HG03097 (cell line): Measurements from ENCODE around the gene KCNJ6.

Source experiments
- ATAC-seq: cut with Tn5 transposase; IDR thresholded peaks from one replicate; pipeline ENCODE4 v1.9.1; 2021; ENCODE audit not compliant: unreplicated experiment, low FRiP score

The KCNJ6 gene

DNA sequence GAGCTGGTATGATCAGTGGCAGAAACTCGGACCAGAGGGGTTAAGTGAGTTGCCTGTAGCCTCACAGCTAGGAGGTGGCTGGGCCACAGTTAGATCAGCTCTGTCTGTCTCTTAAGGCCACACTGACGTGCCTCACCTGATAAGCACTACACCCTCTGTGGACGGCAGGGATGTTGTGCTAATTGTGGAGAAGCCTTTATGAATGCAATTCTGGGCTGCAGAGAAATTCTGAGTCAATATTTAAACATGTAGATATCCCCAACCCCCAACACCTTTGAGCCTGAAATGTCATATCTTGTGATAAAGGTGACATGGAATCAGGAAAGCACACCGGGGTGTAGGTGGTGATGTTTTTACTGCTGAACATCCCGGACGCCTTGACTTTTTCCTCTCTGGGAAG lies 88.3 kb downstream of the KCNJ6 start:
- no peak for ATAC-seq

DNA sequence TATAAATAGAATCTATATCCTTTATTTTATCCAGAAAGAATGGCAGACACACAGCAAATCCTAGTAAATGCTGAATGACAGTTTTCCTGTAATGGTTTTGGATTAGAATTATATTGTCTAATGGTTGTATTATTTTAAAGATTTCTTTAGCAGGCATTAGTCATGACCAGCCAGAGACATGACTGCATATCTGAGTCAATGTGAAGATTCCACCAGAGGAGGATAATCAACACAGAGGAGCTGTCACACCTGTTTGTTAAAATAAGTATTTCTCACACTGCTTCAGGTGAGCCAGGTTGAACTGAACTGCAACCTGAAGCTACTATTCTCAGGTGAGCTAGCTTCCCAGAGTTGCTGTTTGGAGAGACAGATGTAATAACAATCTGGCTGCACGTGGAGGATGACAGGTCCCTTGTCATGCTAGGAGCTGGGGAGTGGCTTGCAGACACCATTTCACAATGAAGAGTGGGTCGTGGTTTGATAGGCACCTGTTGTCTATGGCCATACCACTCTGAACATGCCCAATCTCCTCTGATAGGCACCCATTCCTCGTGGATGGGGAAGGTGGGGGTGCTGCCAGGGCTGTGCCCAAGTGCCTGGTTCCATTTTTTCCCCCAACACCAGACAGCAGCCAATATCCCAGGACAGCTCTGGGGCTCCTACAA lies 94.3 kb downstream of the KCNJ6 start:
- no peak for ATAC-seq

GRCh38 chr21:37821092-37821491 lies 95.2 kb downstream of the KCNJ6 start:
- ATAC-seq, result no peak

DNA sequence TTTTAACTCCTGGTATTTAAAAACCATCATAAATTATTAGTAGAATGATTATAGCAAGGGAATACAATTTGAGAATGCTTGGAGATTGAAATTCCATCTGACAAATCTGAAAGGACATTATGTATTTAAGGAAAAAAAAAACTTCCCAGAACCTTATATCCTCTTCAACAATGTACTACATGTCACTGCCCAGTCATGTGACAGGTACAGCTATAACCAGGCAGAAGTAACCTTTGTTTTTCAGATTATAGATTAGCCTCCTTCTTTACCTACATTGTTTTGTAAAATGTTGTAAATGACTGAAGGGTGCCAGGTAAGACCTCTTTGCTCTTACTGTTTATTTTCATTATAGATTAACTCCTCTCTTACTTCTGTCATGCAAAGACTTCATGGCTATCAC lies 96.9 kb downstream of the KCNJ6 start:
- no peak for ATAC-seq

GRCh38 chr21:37817242-37817641 lies 99.0 kb downstream of the KCNJ6 start:
- ATAC-seq, result no peak

DNA sequence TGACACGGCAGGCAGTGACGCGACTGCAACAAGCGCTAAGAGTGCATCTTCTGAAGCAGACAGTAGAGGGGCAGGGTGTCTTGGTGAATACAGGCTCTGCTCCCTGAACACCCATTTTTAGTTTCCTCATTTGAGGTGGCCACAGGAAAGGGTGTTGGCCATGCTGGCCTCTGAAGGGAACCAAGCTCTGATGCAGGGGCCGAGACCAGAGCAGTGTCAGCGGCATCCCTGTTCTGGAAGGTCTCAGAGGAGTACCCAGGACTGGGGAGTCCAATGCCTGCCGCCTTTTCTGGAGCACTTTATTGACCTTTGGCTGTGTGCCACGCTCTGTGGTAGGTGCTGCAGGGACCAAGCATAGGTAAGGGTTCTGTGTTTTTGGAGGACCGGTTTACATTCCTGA lies 100.4 kb downstream of the KCNJ6 start:
- no peak for ATAC-seq

GRCh38 chr21:37811711-37812110 lies 104.5 kb downstream of the KCNJ6 start:
- no peak for ATAC-seq

- ATAC-seq, result no peak
Observed at GRCh38 chr21:37808261-37808660, 108.0 kb downstream of the KCNJ6 start.

DNA sequence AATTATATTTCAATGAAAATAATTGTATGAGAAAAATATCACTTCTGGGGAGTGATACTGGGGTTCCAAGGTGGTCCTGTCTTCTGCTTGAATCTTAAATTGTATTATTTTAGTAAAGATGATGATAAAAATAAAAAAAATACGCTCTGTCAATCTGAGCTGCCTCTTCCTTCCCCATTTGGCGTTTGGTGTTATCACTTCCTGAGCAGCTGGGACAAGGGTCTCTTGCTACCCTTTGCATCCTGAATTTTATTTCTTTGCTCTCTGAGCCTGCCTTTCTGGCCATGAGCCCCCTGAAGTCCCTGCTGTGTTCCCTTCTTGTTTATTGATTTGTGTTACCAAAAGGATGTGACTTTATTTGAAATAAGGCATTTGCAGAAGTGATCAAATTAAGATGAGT lies 111.0 kb downstream of the KCNJ6 start:
- no peak for ATAC-seq

DNA sequence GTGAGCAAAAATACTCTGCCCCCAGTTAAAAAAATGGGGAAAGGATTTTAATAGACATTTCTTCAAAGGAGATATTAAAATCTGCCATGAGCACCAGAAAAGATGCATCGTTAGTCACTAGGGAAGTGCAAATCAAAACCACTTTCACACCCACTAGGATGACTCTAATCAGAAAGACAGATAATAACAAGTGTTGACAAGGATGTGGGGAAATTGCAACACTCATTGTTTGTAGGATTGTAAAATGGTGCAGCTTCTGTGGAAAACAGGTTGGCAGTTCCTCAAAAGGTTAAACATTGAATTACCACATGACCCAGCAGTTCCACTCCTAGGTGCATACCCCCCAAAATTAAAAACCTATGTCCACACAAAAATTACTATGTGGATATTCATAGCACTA lies 112.3 kb downstream of the KCNJ6 start:
- no peak for ATAC-seq

DNA sequence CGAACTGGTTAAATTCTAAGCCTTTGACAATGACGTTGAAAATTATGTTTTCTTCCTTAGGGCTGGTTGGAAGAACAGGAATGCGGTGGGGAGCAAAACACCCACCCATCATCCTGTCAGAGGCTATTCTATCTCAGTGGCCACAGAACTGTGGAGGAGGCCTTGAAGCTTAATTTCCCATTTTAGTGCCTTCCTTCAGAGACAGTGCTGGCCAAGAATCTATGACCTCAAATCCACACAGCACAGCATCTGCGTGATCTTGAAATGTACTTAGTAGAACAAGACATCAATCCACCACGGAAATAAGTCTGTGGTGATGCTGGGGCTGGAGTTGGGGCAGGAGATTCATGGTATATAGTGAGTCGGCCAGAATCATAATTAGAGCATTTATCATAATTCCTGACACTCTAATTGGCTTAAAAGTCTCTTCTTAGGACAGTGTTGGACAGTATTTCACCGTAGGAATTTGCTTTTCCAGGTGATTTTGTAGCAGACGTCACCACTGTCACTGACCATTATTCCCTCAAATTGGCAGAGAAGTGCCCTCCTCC lies 113.1 kb downstream of the KCNJ6 start:
- no peak for ATAC-seq

DNA sequence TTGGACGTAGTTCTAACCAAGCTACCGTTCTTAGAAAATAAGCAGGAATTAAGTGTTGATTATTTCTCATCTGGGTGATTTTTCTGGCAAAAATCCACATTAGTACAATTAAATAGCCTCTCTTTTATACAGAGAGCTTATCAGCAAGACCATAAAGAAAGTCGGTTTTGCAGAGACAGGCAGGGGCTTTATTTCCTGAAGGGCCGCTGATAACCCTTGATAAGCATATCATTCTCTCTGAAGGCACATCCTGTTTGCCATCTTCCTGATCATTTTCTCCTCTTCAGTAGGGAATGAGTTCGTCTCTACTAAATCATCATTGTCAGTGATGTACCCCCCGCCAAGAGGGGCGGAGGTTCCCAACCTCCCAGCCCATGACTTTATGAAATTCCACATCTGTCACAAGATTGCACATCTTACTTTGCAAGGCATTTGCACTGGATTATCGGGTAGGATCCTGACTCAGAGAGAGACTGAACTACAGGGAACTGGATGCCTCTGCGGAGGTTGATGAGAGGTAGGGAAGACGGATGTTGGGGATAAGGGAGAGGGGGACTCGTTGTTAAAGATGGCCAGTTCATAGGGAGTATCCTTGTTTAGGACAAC lies 115.7 kb downstream of the KCNJ6 start:
- ATAC-seq, result no peak

GRCh38 chr21:37800057-37800455 lies 116.2 kb downstream of the KCNJ6 start:
- ATAC-seq, result no peak

- no peak for ATAC-seq
Observed at GRCh38 chr21:37799211-37800056, 116.8 kb downstream of the KCNJ6 start.

DNA sequence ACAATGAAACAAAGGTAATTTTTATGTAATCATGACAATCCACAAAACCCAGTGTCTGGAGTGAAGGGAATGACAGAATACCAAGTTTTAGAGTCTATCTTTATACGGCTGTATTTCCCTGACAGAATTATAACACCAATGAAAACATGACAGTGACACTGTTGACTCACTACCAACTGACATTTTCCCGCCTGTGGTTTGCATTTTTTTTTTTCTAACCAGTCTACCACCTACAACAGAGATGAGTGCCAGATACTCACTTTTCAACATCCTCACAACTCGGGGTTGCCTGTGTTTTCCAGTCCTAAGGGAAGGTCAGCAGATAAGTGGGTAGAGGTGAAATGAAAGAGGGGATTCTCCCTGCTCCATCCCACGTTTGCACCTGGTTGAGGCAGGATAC lies 118.9 kb downstream of the KCNJ6 start:
- ATAC-seq, result no peak

- no peak for ATAC-seq
Observed at GRCh38 chr21:37796011-37796410, 120.2 kb downstream of the KCNJ6 start.

DNA sequence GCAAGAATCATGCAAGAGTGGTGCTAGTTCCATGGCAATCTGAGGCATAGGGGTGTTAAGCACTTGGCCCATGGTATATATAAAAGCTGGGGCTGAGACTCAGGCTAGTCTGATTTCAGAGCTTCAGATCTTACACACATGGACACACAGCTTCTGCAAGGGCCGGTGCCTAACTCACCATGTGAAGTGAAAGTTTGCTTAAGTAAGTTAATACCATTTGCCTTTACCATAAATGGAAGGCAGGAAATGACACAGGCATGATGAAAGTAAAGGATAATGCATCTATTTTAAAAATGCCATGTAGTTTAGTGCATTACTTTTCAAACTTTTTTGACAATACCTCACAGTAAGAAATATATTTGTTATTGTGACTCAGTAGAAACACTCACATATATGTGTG lies 122.6 kb downstream of the KCNJ6 start:
- ATAC-seq, result no peak

DNA sequence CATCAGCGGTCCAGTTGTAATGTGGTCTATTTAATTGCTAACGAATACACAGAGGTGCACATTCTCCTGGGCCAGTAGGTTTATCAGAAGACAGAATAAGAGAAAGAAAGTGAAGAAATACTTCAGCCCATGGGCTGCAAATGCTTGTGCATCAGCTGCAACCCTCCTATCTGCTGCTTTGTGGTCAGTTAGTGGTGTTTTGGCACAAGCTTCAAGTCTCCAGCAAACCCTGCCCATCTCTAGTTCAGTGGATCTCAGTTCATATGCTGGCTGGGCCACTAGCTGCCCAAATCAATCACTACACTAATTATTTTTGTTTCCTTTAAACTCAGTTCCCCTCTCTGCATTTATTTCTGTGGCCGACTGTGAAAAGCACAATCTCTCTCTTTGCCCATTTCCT lies 124.2 kb downstream of the KCNJ6 start:
- no peak for ATAC-seq

- ATAC-seq, result no peak
Observed at GRCh38 chr21:37790905-37791304, 125.4 kb downstream of the KCNJ6 start.

GRCh38 chr21:37788503-37788902 lies 127.8 kb downstream of the KCNJ6 start:
- ATAC-seq, result no peak

GRCh38 chr21:37787456-37787855 lies 128.8 kb downstream of the KCNJ6 start:
- no peak for ATAC-seq
